Activated naive CD8-positive, alpha-beta T cell treated with anti-CD3 and anti-CD28 coated beads, Interleukin-2, amount 10 ng/mL, durations not matched to agents 7 days and 5 days (primary cell): ENCODE results near the gene SCML2. TPM values are rescaled to one million over a fixed set of nuclear protein-coding genes. Genes with fewer than 3 reads are reported as not detected.
"Not testable (repeated sequence)": the region's sequence is repeated elsewhere in the genome, so short reads cannot be mapped to it uniquely, and the experiment has no call there.

Experiments used
- ATAC-seq: fragments of 150-1000 bp; cut with Tn5 transposase; one replicate; pipeline ENCODE4 v1.10.0; 2021; ENCODE audit warnings: low read depth, moderate library complexity
- POLR2A ChIA-PET: fragments of 350-600 bp; sonication (Branson Sonifier 250); formaldehyde crosslinking; loops from one replicate; lab custom pipeline; 2021; ENCODE audit warnings: antibody characterized with exemption; lab: Charles Lee
- DNase-seq: peaks from one replicate; pipeline ENCODE4 v3.0.0; 2021
- H3K27ac Mint-ChIP-seq: one replicate; pipeline ENCODE4 v1.8.0; 2022; ENCODE audit warnings: mild to moderate bottlenecking, mixed read lengths
- H3K27me3 Mint-ChIP-seq: one replicate; pipeline ENCODE4 v1.8.0; 2022; ENCODE audit warnings: mild to moderate bottlenecking, moderate library complexity, mixed read lengths
- H3K36me3 Mint-ChIP-seq: one replicate; pipeline ENCODE4 v1.8.0; 2021; ENCODE audit warnings: mild to moderate bottlenecking, mixed read lengths
- H3K4me1 Mint-ChIP-seq: one replicate; pipeline ENCODE4 v1.8.0; 2021; ENCODE audit warnings: mixed read lengths
- H3K4me3 Mint-ChIP-seq: one replicate; pipeline ENCODE4 v1.8.0; 2022; ENCODE audit warnings: mild to moderate bottlenecking, moderate library complexity, mixed read lengths
- H3K9me3 Mint-ChIP-seq: one replicate; pipeline ENCODE4 v1.8.0; 2021; ENCODE audit warnings: mixed read lengths
- total RNA-seq, 2 experiments: library from RNA; stranded (reverse); gene quantifications; one replicate each; pipeline ENCODE4 v1.2.3, GENCODE V29; 2021

SCML2 gene
- total RNA-seq = 1 to 10 TPM; 1.8 to 2.0 TPM

DNA sequence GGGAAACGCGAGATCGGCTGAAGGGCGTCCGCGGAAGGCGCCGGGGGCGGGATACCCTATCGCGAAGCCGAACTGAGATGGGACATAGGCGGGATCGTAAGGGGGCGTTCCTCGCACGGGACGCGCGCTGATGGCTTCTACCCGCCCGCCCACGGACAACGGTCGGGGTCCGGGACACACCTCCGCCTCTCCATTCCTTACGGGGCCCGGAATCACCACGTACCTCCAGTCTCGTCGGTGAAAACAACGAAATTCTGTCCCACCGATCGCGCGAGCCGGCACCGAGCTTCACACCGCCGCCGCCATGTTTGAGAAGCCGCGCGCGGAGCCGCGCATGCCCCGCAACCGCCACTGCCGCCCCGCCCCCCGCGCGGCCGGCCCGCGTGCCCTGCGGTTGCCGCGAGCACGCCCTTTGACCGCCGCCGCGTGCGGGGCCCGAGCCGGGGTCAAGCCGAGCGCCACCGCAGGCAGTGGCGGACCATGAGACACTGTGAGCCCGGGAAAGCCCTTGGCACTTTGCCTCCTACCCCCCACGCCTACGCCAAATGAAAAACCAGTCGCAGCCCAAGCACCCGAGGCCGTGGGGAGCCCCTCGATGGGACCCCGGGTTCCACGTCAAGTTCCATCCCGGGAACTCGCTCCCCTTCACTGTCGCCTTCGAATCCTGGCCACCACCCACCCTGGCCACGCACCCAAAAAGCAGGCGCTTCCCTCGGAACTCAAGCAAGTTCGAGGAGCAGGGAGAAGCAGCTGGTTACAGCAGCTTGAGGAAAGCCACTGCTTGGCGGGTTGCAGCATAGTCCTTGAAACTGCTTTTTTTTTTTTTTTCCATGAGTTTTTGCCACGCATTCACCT, at the start of gene SCML2:
TSS of gene SCML2 (minus strand) at position 320 of the 855 bp plus-strand sequence. CDS start 20,617 bp downstream, outside the sequence.
- Mint-ChIP-seq H3K36me3 (no peaks in the 10 kb centered on the region), H3K27ac (no peak within 1 kb of the TSS), H3K4me1 (peaks cover 6% of the 10 kb centered on the region), H3K4me3 (peak within 1 kb of the TSS; percentile 74), H3K9me3 (no peaks in the 10 kb centered on the region), H3K27me3 (peaks cover 39% of the 10 kb centered on the region)
- POLR2A ChIA-PET = no interaction called here
- ATAC-seq = peak; percentile 66
- DNase-seq = peak; percentile 52

GRCh38 chrX:18401848-18402213, 47.3 kb upstream of the SCML2 start:
- no peak for ATAC-seq
- no peaks in the 10 kb centered on the region for H3K4me1 Mint-ChIP-seq
- POLR2A ChIA-PET = no interaction called here
- no peaks in the 10 kb centered on the region for H3K36me3 Mint-ChIP-seq
- H3K4me3 Mint-ChIP-seq = no peak overlapping the region
- H3K9me3 Mint-ChIP-seq = no peaks in the 10 kb centered on the region
- H3K27ac Mint-ChIP-seq = no peak overlapping the region
- no peaks in the 10 kb centered on the region for H3K27me3 Mint-ChIP-seq
- no peak for DNase-seq

DNA sequence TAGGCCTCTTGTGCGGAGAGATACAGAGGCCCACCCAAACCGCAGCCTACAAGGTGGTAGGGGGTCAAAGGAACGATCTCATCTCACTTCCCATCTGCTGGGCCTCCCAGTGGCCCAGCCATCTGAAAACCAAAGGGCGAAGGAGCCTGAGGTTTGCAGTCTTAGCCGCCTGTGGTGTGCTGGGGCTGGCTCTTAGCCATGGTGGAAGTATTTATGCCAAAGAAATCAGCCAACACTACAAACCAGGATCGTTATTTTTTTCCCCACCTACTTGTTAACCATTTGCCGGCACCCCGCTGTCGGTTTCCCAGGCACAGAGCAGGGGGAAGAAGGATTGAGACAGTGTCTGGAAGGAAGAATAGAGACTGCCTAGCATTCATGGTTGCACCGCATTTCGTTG, 40.0 kb upstream of the SCML2 start:
- Mint-ChIP-seq H3K36me3 (no peaks in the 10 kb centered on the region), H3K4me3 (no peak overlapping the region), H3K9me3 (no peaks in the 10 kb centered on the region), H3K4me1 (peaks cover 1% of the 10 kb centered on the region), H3K27me3 (no peaks in the 10 kb centered on the region), H3K27ac (no peak overlapping the region)
- DNase-seq (no peak), ATAC-seq (no peak)
- POLR2A ChIA-PET = no interaction called here

DNA sequence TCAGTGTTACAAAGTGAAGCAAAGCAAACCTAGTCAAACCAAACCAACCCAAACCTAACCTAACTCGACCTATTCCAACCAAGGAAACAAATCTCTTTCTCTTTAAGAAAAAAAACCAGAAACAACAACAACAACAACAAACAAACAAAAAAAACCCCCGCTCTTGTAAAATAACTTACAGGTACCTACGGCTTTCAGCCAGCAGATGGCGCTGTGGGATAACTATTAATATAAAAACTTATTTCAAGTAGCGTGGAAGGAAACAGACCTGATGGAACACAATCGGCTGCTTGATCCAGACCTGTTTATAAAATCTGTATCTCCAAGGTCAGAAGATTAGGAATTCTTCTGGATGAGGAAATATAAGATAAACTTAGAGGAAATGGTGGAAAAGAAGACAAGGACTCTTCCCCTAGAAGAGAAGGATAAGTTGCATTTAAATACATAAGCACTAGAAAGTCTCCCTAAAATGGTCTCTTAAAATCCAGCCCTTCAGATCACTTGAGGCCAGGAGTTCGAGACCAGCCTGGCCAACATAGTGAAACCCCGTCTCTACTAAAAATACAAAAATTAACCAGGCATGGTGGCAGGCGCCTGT, 36.6 kb upstream of the SCML2 start:
- POLR2A ChIA-PET = no interaction called here
- ATAC-seq = no peak
- H3K27me3 Mint-ChIP-seq = no peaks in the 10 kb centered on the region
- peak; percentile 30 for DNase-seq
- H3K9me3 Mint-ChIP-seq = no peaks in the 10 kb centered on the region
- H3K4me3 Mint-ChIP-seq = no peak overlapping the region
- no peak overlapping the region for H3K27ac Mint-ChIP-seq
- H3K4me1 Mint-ChIP-seq = peaks cover 1% of the 10 kb centered on the region
- H3K36me3 Mint-ChIP-seq = no peaks in the 10 kb centered on the region

DNA sequence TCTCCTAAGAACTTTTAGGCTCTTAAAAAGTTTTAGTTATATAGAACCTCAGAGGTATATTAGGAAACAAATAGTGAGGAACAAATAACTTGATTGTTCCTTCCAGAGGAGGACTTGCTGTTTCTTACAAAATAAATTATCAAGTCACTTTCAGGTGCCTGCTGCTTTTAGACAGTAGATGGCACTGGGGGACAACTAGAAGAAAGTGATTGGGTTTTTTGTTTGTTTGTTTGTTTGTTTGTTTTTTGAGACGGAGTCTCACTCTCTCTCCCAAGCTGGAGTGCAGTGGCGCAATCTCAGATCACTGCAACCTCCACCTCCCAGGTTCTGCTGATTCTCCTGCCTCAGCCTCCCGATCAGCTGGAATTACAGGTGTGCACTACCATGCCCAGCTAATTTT, 35.5 kb upstream of the SCML2 start:
- peaks cover 1% of the 10 kb centered on the region for H3K4me1 Mint-ChIP-seq
- no peaks in the 10 kb centered on the region for H3K27me3 Mint-ChIP-seq
- POLR2A ChIA-PET = no interaction called here
- H3K9me3 Mint-ChIP-seq = no peaks in the 10 kb centered on the region
- no peak overlapping the region for H3K4me3 Mint-ChIP-seq
- no peak overlapping the region for H3K27ac Mint-ChIP-seq
- H3K36me3 Mint-ChIP-seq = no peaks in the 10 kb centered on the region
- no peak for ATAC-seq
- DNase-seq = no peak

DNA sequence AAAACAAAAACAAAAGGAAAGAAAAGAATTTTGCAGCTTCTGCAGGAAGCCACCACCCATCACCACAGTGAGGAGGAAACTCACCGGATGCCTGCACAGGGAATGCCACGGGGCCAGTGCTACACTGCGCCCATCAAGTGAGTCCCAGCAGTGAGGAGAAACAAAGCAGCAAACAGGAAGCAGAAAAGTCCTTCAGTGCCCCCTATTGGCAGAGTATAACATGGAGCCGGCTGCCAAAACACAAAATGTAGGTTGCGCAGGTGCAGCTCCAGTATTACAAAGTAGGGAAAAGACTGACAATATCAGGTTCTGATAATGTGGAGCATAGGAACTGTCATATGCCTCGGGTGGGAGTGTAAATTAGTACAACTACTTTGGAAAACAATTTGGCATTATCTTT, 23.3 kb upstream of the SCML2 start:
- Mint-ChIP-seq H3K9me3 (no peaks in the 10 kb centered on the region), H3K27ac (no peak overlapping the region), H3K4me1 (peaks cover 4% of the 10 kb centered on the region), H3K27me3 (no peaks in the 10 kb centered on the region), H3K36me3 (no peaks in the 10 kb centered on the region), H3K4me3 (no peak overlapping the region)
- DNase-seq = no peak
- no peak for ATAC-seq
- POLR2A ChIA-PET = no interaction called here

DNA sequence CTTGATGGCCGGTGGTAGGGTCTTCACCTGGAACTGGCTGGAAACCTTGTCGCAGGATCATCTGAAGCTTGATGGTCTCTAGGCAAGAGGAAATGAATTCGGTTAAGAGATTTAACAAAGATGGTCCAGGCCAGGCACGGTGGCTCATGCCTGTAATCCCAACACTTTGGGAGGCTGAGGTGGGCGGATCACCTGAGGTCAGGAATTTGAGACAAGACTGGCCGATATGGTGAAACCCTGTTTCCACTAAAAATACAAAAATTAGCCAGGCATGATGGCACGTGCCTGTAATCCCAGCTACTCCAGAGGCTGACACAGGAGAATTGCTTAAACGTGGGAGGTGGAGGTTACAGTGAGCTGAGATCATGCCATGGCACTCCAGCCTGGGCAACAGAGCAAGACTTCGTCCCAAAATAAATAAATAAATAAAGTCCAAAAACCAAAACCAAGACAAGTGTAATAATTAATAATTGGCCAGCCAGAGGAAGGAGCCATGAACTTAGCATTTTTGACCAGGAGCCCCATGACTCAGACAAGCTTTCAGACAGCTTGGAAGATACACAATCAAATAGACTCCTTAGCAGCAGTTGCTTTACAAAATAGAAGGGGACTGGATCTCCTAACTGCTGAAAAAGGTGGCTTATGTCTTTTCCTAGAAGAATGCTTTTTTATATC, 20.8 kb upstream of the SCML2 start:
- DNase-seq, H3K9me3 Mint-ChIP-seq, POLR2A ChIA-PET, H3K36me3 Mint-ChIP-seq, H3K27ac Mint-ChIP-seq, ATAC-seq, H3K27me3 Mint-ChIP-seq, H3K4me3 Mint-ChIP-seq, H3K4me1 Mint-ChIP-seq: not testable (repeated sequence)

DNA sequence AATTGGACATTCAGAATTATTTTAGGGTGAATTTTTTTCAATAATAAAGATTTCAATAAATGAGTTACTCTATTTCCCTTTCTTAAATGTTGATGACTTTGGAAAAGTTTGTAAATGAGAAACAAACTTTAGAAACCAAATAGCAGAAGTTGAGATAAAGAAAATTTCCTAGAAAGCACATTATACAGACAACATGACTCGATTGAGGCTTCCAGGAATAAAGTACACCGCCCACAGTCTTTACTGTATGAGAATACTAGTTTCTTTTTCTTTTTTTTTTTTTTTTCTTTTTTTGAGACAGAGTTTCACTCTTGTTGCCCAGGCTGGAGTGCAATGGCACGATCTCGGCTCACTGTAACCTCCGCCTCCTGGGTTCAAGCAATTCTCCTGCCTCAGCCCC, 14.6 kb upstream of the SCML2 start:
- H3K4me3 Mint-ChIP-seq, H3K36me3 Mint-ChIP-seq, DNase-seq, H3K27me3 Mint-ChIP-seq, H3K4me1 Mint-ChIP-seq, ATAC-seq, H3K27ac Mint-ChIP-seq, POLR2A ChIA-PET, H3K9me3 Mint-ChIP-seq: not testable (repeated sequence)

- DNase-seq (no peak), ATAC-seq (no peak)
- Mint-ChIP-seq H3K27me3 (no peaks in the 10 kb centered on the region), H3K27ac (no peak overlapping the region), H3K36me3 (no peaks in the 10 kb centered on the region), H3K4me3 (no peak overlapping the region), H3K4me1 (no peaks in the 10 kb centered on the region), H3K9me3 (no peaks in the 10 kb centered on the region)
- POLR2A ChIA-PET = no interaction called here
Observed at GRCh38 chrX:18368402-18368801, 13.9 kb upstream of the SCML2 start.

GRCh38 chrX:18360867-18361266, 6.4 kb upstream of the SCML2 start:
- POLR2A ChIA-PET = no interaction called here
- peaks cover 17% of the 10 kb centered on the region for H3K27me3 Mint-ChIP-seq
- ATAC-seq (no peak), DNase-seq (no peak)
- no peak overlapping the region for H3K4me3 Mint-ChIP-seq
- H3K9me3 Mint-ChIP-seq = no peaks in the 10 kb centered on the region
- no peaks in the 10 kb centered on the region for H3K36me3 Mint-ChIP-seq
- no peaks in the 10 kb centered on the region for H3K4me1 Mint-ChIP-seq
- no peak overlapping the region for H3K27ac Mint-ChIP-seq

DNA sequence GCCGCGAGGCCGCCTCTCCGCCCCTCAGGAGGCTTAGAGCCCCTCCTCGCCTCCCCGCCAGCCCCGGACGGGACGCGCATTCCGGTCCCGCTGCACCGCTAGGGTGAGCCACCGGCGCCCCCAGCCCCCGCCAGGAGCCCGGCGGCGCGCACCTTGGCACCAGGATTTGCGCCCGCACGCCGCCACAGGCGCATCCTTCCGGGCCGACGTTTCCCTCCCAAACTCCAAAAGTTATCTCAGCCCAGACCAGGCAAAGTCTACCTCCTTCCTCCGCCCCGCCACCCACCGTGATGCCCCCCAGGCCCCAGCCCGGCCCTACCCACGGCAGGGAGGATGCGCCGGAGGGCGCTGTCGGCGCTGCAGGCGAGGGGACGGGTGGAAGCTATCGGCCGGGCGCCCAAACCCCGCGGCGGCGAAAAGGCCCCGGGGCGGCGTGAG, 538 bp downstream of the SCML2 start:
- ATAC-seq (peak; percentile 66), DNase-seq (peak; percentile 39)
- no peaks in the 10 kb centered on the region for H3K9me3 Mint-ChIP-seq
- peaks cover 39% of the 10 kb centered on the region for H3K27me3 Mint-ChIP-seq
- H3K4me3 Mint-ChIP-seq = peak overlapping the region; percentile 74
- no peaks in the 10 kb centered on the region for H3K36me3 Mint-ChIP-seq
- POLR2A ChIA-PET = no interaction called here
- H3K27ac Mint-ChIP-seq = no peak overlapping the region
- peaks cover 6% of the 10 kb centered on the region for H3K4me1 Mint-ChIP-seq

DNA sequence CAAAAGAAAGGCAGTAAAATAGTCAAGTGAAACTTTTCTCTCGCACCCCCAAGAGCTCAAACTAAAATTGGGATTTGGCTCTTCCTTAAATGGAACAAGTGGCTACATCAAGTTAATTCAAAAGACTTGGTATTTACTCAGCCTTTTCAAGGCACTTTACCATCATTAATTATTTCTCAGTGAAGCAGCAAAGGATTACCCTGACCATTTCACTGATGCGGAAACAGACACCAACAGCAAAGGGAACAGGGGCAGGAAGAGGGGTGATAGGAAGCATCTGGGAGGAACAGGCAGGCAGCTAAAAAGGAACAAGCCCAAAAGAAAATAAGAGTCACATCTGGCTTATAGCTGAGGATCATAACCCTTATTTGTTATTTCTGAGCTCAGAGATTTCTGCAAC, 2.7 kb downstream of the SCML2 start:
- POLR2A ChIA-PET = no interaction called here
- peaks cover 6% of the 10 kb centered on the region for H3K4me1 Mint-ChIP-seq
- DNase-seq = no peak
- no peaks in the 10 kb centered on the region for H3K36me3 Mint-ChIP-seq
- no peaks in the 10 kb centered on the region for H3K9me3 Mint-ChIP-seq
- H3K27ac Mint-ChIP-seq = no peak overlapping the region
- H3K27me3 Mint-ChIP-seq = peaks cover 27% of the 10 kb centered on the region
- no peak for ATAC-seq
- H3K4me3 Mint-ChIP-seq = no peak overlapping the region

GRCh38 chrX:18348047-18348446, 6.4 kb downstream of the SCML2 start:
- H3K27ac Mint-ChIP-seq = no peak overlapping the region
- H3K27me3 Mint-ChIP-seq = peaks cover 13% of the 10 kb centered on the region
- ATAC-seq = no peak
- peaks cover 2% of the 10 kb centered on the region for H3K4me1 Mint-ChIP-seq
- H3K36me3 Mint-ChIP-seq = no peaks in the 10 kb centered on the region
- POLR2A ChIA-PET = no interaction called here
- no peak overlapping the region for H3K4me3 Mint-ChIP-seq
- no peaks in the 10 kb centered on the region for H3K9me3 Mint-ChIP-seq
- no peak for DNase-seq

DNA sequence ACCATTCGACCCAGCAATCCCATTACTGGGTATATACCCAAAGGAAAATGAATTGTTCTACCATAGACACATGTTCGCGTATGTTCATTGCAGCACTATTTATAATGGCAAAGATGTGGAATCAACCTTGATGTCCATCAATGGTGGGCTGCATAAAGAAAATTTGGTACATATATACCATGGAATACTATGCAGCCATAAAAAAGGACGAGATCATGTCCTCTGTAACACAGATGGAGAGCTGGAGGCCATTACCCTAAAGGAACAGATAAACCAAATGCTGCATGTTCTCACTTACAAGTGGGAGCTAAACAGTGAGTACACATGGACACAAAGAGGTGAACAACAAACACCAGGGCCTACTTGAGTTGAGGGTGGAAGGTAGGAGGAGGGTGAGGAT, 45.1 kb downstream of the SCML2 start:
- POLR2A ChIA-PET = no interaction called here
- no peaks in the 10 kb centered on the region for H3K27me3 Mint-ChIP-seq
- ATAC-seq = no peak
- H3K4me1 Mint-ChIP-seq = peaks cover 1% of the 10 kb centered on the region
- no peaks in the 10 kb centered on the region for H3K9me3 Mint-ChIP-seq
- no peak overlapping the region for H3K27ac Mint-ChIP-seq
- DNase-seq = no peak
- no peak overlapping the region for H3K4me3 Mint-ChIP-seq
- H3K36me3 Mint-ChIP-seq = peaks cover 8% of the 10 kb centered on the region
